ENCODE data around the gene TFDP1.

The TFDP1 gene

GRCh38 chr13:113584205-113584869 is at the start of gene TFDP1:
TSS of gene TFDP1 (plus strand) at chr13:113584753. CDS start at chr13:113585838, 1,085 bp downstream.
- DNase-seq (ENCODE audit: low read depth, low spot score), result peak; percentile 47

GRCh38 chr13:113535381-113535781 is 49.2 kb upstream of the TFDP1 start:
- DNase-seq (ENCODE audit: low read depth, low spot score), result no peak

GRCh38 chr13:113536461-113537110 is 48.0 kb upstream of the TFDP1 start:
- no peak for DNase-seq (ENCODE audit: low read depth, low spot score)

- no peak for DNase-seq (ENCODE audit: low read depth, low spot score)
These were observed 47.3 kb upstream of the TFDP1 start for GRCh38 chr13:113537205-113537604.

- DNase-seq (ENCODE audit: low read depth, low spot score), result no peak
These were observed 46.5 kb upstream of the TFDP1 start for GRCh38 chr13:113537909-113538688.

GRCh38 chr13:113538689-113539058 is 45.9 kb upstream of the TFDP1 start:
- DNase-seq (ENCODE audit: low read depth, low spot score), result no peak

- DNase-seq (ENCODE audit: low read depth, low spot score), result no peak
These were observed 45.4 kb upstream of the TFDP1 start for GRCh38 chr13:113539176-113539575.

- DNase-seq (ENCODE audit: low read depth, low spot score), result no peak
These were observed 44.7 kb upstream of the TFDP1 start for GRCh38 chr13:113539822-113540221.

GRCh38 chr13:113540523-113540922 is 44.0 kb upstream of the TFDP1 start:
- no peak for DNase-seq (ENCODE audit: low read depth, low spot score)

- DNase-seq (ENCODE audit: low read depth, low spot score), result no peak
These were observed 41.7 kb upstream of the TFDP1 start for GRCh38 chr13:113542751-113543424.

- no peak for DNase-seq (ENCODE audit: low read depth, low spot score)
These were observed 40.3 kb upstream of the TFDP1 start for GRCh38 chr13:113544071-113544891.

- DNase-seq (ENCODE audit: low read depth, low spot score), result no peak
These were observed 39.7 kb upstream of the TFDP1 start for GRCh38 chr13:113544896-113545295.

- no peak for DNase-seq (ENCODE audit: low read depth, low spot score)
These were observed 39.1 kb upstream of the TFDP1 start for GRCh38 chr13:113545455-113545930.

GRCh38 chr13:113545931-113546516 is 38.5 kb upstream of the TFDP1 start:
- DNase-seq (ENCODE audit: low read depth, low spot score), result no peak

- DNase-seq (ENCODE audit: low read depth, low spot score), result no peak
These were observed 37.8 kb upstream of the TFDP1 start for GRCh38 chr13:113546571-113547237.

GRCh38 chr13:113547238-113547971 is 37.1 kb upstream of the TFDP1 start:
- no peak for DNase-seq (ENCODE audit: low read depth, low spot score)

GRCh38 chr13:113548171-113548641 is 36.3 kb upstream of the TFDP1 start:
- DNase-seq (ENCODE audit: low read depth, low spot score), result no peak

GRCh38 chr13:113548778-113549621 is 35.6 kb upstream of the TFDP1 start:
- no peak for DNase-seq (ENCODE audit: low read depth, low spot score)
